H9 (cell line): ENCODE measurements around the gene SLC25A53. TPM values are rescaled to one million over a fixed set of nuclear protein-coding genes. Genes with fewer than 3 reads are reported as not detected.

Experiments
- DNase-seq: peaks from one replicate; pipeline ENCODE4 v3.0.0-alpha.2; 2017
- H2AFZ ChIP-seq: one replicate; pipeline ENCODE4 v1.6.1; 2013; ENCODE audit warnings: mild to moderate bottlenecking, low read length, control low read depth, moderate library complexity
- H2AK5ac ChIP-seq: 2 replicates; pipeline ENCODE4 v1.6.1; 2013; ENCODE audit warnings: low read length, control low read depth, mixed read lengths; ENCODE audit not compliant: insufficient read length
- H2BK120ac ChIP-seq: one replicate; pipeline ENCODE4 v1.6.1; 2013; ENCODE audit warnings: low read depth, mild to moderate bottlenecking, low read length, control low read depth, inconsistent platforms; ENCODE audit not compliant: poor library complexity, severe bottlenecking
- H2BK12ac ChIP-seq: 2 replicates; pipeline ENCODE4 v1.6.1; 2013; ENCODE audit warnings: low read length, control low read depth, mixed read lengths, low read depth; ENCODE audit not compliant: insufficient read length
- H2BK15ac ChIP-seq: 2 replicates; pipeline ENCODE4 v1.6.1; 2013; ENCODE audit warnings: low read depth, low read length, control low read depth
- H2BK20ac ChIP-seq: one replicate; pipeline ENCODE4 v1.6.1; 2013; ENCODE audit warnings: low read depth, mild to moderate bottlenecking, low read length, control low read depth, inconsistent platforms; ENCODE audit not compliant: poor library complexity, severe bottlenecking
- H2BK5ac ChIP-seq: 2 replicates; pipeline ENCODE4 v1.6.1; 2013; ENCODE audit warnings: low read length, control low read depth, mixed read lengths; ENCODE audit not compliant: insufficient read length
- H3K14ac ChIP-seq: 2 replicates; pipeline ENCODE4 v1.6.1; 2013; ENCODE audit warnings: low read length, control low read depth; ENCODE audit not compliant: insufficient read depth
- H3K18ac ChIP-seq: 2 replicates; pipeline ENCODE4 v1.6.1; 2013; ENCODE audit warnings: low read depth, mild to moderate bottlenecking, mixed read lengths, low read length, control low read depth; ENCODE audit not compliant: insufficient read length
- H3K23ac ChIP-seq: 2 replicates; pipeline ENCODE4 v1.6.1; 2013; ENCODE audit warnings: low read length, control low read depth, mixed read lengths, low read depth; ENCODE audit not compliant: insufficient read length
- H3K23me2 ChIP-seq: 2 replicates; pipeline ENCODE4 v1.6.1; 2013; ENCODE audit warnings: low read depth, mild to moderate bottlenecking, mixed read lengths, low read length, control low read depth; ENCODE audit not compliant: insufficient read length, poor library complexity, severe bottlenecking
- H3K27ac ChIP-seq: 2 replicates; pipeline ENCODE4 v1.5.1; 2013; ENCODE audit warnings: low read length, control low read depth, mixed read lengths, low read depth; ENCODE audit not compliant: insufficient read length
- H3K27me3 ChIP-seq: 2 replicates; pipeline ENCODE4 v1.6.1; 2013; ENCODE audit warnings: low read length, control low read depth, inconsistent platforms; ENCODE audit not compliant: insufficient read depth
- H3K4ac ChIP-seq: 2 replicates; pipeline ENCODE4 v1.6.1; 2013; ENCODE audit warnings: low read depth, mild to moderate bottlenecking, control low read depth, inconsistent platforms, low read length, moderate library complexity
- H3K4me1 ChIP-seq: 2 replicates; pipeline ENCODE4 v1.6.1; 2013; ENCODE audit warnings: low read length, control low read depth, inconsistent platforms; ENCODE audit not compliant: insufficient read depth
- H3K4me2 ChIP-seq: 2 replicates; pipeline ENCODE4 v1.6.1; 2013; ENCODE audit warnings: low read length, control low read depth, mixed read lengths; ENCODE audit not compliant: insufficient read length, insufficient read depth
- H3K56ac ChIP-seq: 2 replicates; pipeline ENCODE4 v1.6.1; 2013; ENCODE audit warnings: low read depth, mild to moderate bottlenecking, mixed read lengths, low read length, control low read depth; ENCODE audit not compliant: insufficient read length
- H3K79me1 ChIP-seq: 2 replicates; pipeline ENCODE4 v1.6.1; 2013; ENCODE audit warnings: low read depth, mild to moderate bottlenecking, moderate library complexity, low read length, control low read depth, inconsistent platforms; ENCODE audit not compliant: insufficient read depth, poor library complexity, severe bottlenecking
- H3K79me2 ChIP-seq: 2 replicates; pipeline ENCODE4 v1.6.1; 2013; ENCODE audit warnings: low read length, control low read depth, inconsistent platforms; ENCODE audit not compliant: insufficient read depth
- H3K9ac ChIP-seq: 2 replicates; pipeline ENCODE4 v1.6.1; 2013; ENCODE audit warnings: low read length, control low read depth, mixed read lengths; ENCODE audit not compliant: insufficient read length; ENCODE audit errors: extremely low read depth
- H3K9me3 ChIP-seq: one replicate; pipeline ENCODE4 v1.6.1; 2013; ENCODE audit warnings: low read depth, low read length, inconsistent platforms; ENCODE audit not compliant: control insufficient read depth
- H3T11ph ChIP-seq: one replicate; pipeline ENCODE4 v1.6.1; 2013; ENCODE audit warnings: mild to moderate bottlenecking, low read length, control low read depth, inconsistent platforms
- H4K20me1 ChIP-seq: one replicate; pipeline ENCODE4 v1.6.1; 2013; ENCODE audit not compliant: control insufficient read depth, insufficient read length, insufficient read depth
- H4K5ac ChIP-seq: 2 replicates; pipeline ENCODE4 v1.6.1; 2013; ENCODE audit warnings: low read depth, mild to moderate bottlenecking, mixed read lengths, low read length, control low read depth; ENCODE audit not compliant: insufficient read length
- H4K8ac ChIP-seq: replicated peaks from 2 replicates; pipeline ENCODE4 v1.6.1; 2013; ENCODE audit warnings: low read length, control low read depth, mixed read lengths, low read depth; ENCODE audit not compliant: insufficient read length
- H4K91ac ChIP-seq: 2 replicates; pipeline ENCODE4 v1.6.1; 2013; ENCODE audit warnings: low read depth, mild to moderate bottlenecking, moderate library complexity, mixed read lengths, low read length, control low read depth; ENCODE audit not compliant: insufficient read length
- H3K27ac Mint-ChIP-seq, 3 experiments: 2 replicates in 2 of 3; 3 replicates in 1 of 3; pipeline ENCODE4 v1.8.0; 2020 to 2021; ENCODE audit warnings: mixed read lengths in 3 of 3, mild to moderate bottlenecking in 1 of 3, moderate library complexity in 1 of 3
- H3K27me3 Mint-ChIP-seq: 2 replicates; pipeline ENCODE4 v1.8.0; 2021; ENCODE audit warnings: low read depth, mild to moderate bottlenecking, moderate library complexity, mixed read lengths
- H3K36me3 Mint-ChIP-seq, 3 experiments: 2 replicates in 2 of 3; 3 replicates in 1 of 3; pipeline ENCODE4 v1.8.0; 2020 to 2021; ENCODE audit warnings: low read depth in 3 of 3, mixed read lengths in 3 of 3; ENCODE audit not compliant: insufficient read depth in 1 of 3
- H3K4me1 Mint-ChIP-seq, 2 experiments: 2 replicates each; pipeline ENCODE4 v1.8.0; 2020; ENCODE audit warnings: mixed read lengths in 2 of 2
- H3K4me3 Mint-ChIP-seq, 2 experiments: 2 replicates in 1 of 2; 3 replicates in 1 of 2; pipeline ENCODE4 v1.8.0; 2020 to 2021; ENCODE audit warnings: mild to moderate bottlenecking in 2 of 2, mixed read lengths in 2 of 2, moderate library complexity in 1 of 2
- H3K9me3 Mint-ChIP-seq, 2 experiments: 2 replicates in 1 of 2; 3 replicates in 1 of 2; pipeline ENCODE4 v1.8.0; 2020; ENCODE audit warnings: mild to moderate bottlenecking in 2 of 2, mixed read lengths in 2 of 2, moderate library complexity in 1 of 2
- CTCF ChIP-seq: fragments of 200-600 bp; sonication (generic); conservative IDR thresholded peaks from 3 replicates; pipeline ENCODE4 v1.8.0; 2021; ENCODE audit warnings: antibody characterized with exemption, mild to moderate bottlenecking
- WGBS: extraction: QIAGEN DNeasy Blood & Tissue Kit; methylation state at CpG from one replicate; pipeline ENCODE4 v1.1.7; 2013; ENCODE audit warnings: missing lambda C conversion rate, low lambda C conversion rate, mixed read lengths; ENCODE audit not compliant: insufficient read length; ENCODE audit errors: extremely low coverage; 5-methylcytosine and 5-hydroxymethylcytosine counted together
- total RNA-seq: library from RNA; stranded (reverse); gene quantifications from 2 replicates; pipeline ENCODE4 v1.2.1, GENCODE V29; 2021

SLC25A53 gene
- total RNA-seq, 1 experiment from 2014 or later = 1.6 TPM

- DNase-seq = no peak
- H3K9ac ChIP-seq = no peak overlapping the region
- no peak overlapping the region for H2BK15ac ChIP-seq
- H2BK5ac ChIP-seq = no peak overlapping the region
- Mint-ChIP-seq H3K4me3 (no peak overlapping the region), H3K27ac (no peak overlapping the region; a peak in 1 of 7 replicates), H3K27me3 (no peaks in the 10 kb centered on the region; the same call in 1 of the 2 replicates), H3K9me3 (peaks cover 0 to 56% of the 10 kb centered on the region in 2 experiments; a peak in 3 of 5 replicates), H3K4me1 (no peaks in the 10 kb centered on the region), H3K36me3 (no peaks in the 10 kb centered on the region)
- H3K14ac ChIP-seq = no peak overlapping the region
- H2AK5ac ChIP-seq = no peak overlapping the region
- no peaks in the 10 kb centered on the region for H4K20me1 ChIP-seq
- no peaks in the 10 kb centered on the region for H3K23me2 ChIP-seq
- no peak overlapping the region for H4K91ac ChIP-seq
- H3K56ac ChIP-seq = no peak overlapping the region
- H3K18ac ChIP-seq = no peak overlapping the region
- no peaks in the 10 kb centered on the region for H3K79me2 ChIP-seq
- no peak overlapping the region for H2AFZ ChIP-seq
- WGBS = no CpG with 5 or more reads among the region's 5 CpGs
- H3K27ac ChIP-seq = no peak overlapping the region
- H2BK12ac ChIP-seq = no peak overlapping the region
- no peak overlapping the region for H3K23ac ChIP-seq
- H3K27me3 ChIP-seq = no peaks in the 10 kb centered on the region
- H3T11ph ChIP-seq = no peak overlapping the region
- H3K9me3 ChIP-seq = peaks cover 10% of the 10 kb centered on the region
- no peaks in the 10 kb centered on the region for H3K79me1 ChIP-seq
- H4K5ac ChIP-seq = no peak overlapping the region
- H3K4me2 ChIP-seq = no peak overlapping the region
- no peaks in the 10 kb centered on the region for H3K4me1 ChIP-seq
- no peak overlapping the region for H3K4ac ChIP-seq
- H4K8ac ChIP-seq = no peak overlapping the region
- TF ChIP-seq CTCF = no peak
- H2BK120ac ChIP-seq = no peak overlapping the region
- H2BK20ac ChIP-seq = no peak overlapping the region
Measured at GRCh38 chrX:104134583-104135261, 22.1 kb downstream of the SLC25A53 start.
